ENCODE measurements around the gene MYOCOS.

MYOCOS gene

DNA sequence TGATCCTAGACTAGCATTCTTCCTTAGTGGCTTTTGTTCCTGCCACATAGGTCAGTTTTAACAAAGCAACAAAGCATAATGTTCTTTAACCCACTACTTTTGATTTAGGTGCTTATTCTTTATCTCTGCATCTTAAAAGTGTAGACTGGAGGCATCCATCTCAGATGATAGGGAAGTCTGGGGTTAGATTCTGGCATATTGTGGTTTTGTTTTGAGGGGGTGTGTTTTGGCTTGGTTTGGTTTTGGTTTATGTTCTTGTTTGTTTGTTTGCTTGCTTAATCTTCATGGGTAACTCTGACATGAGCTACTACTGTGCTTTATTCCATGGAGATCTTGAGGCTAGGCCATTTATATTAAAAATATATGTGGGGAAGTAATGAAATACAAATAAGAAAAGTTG, 40.3 kb upstream of the MYOCOS start:
- TF ChIP-seq GABPA (IDR thresholded peaks at IDR 0.05; ENCODE audit: low read depth), result no peak
- TF ChIP-seq, protein P1, sequence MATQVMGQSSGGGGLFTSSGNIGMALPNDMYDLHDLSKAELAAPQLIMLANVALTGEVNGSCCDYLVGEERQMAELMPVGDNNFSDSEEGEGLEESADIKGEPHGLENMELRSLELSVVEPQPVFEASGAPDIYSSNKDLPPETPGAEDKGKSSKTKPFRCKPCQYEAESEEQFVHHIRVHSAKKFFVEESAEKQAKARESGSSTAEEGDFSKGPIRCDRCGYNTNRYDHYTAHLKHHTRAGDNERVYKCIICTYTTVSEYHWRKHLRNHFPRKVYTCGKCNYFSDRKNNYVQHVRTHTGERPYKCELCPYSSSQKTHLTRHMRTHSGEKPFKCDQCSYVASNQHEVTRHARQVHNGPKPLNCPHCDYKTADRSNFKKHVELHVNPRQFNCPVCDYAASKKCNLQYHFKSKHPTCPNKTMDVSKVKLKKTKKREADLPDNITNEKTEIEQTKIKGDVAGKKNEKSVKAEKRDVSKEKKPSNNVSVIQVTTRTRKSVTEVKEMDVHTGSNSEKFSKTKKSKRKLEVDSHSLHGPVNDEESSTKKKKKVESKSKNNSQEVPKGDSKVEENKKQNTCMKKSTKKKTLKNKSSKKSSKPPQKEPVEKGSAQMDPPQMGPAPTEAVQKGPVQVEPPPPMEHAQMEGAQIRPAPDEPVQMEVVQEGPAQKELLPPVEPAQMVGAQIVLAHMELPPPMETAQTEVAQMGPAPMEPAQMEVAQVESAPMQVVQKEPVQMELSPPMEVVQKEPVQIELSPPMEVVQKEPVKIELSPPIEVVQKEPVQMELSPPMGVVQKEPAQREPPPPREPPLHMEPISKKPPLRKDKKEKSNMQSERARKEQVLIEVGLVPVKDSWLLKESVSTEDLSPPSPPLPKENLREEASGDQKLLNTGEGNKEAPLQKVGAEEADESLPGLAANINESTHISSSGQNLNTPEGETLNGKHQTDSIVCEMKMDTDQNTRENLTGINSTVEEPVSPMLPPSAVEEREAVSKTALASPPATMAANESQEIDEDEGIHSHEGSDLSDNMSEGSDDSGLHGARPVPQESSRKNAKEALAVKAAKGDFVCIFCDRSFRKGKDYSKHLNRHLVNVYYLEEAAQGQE (IDR thresholded peaks at IDR 0.05; ENCODE audit: insufficient replicate concordance, low read depth), result no peak
- Histone ChIP-seq H3K27ac (replicated peaks) (no peak overlapping the region), H3K4me3 (replicated peaks; ENCODE audit: insufficient read depth, low read length) (no peak overlapping the region), H3K27me3 (ENCODE audit: insufficient read depth, poor library complexity, severe bottlenecking) (no peaks in the 10 kb centered on the region)
- DNase-seq (ENCODE audit: low read depth in 1 of 2, low spot score in 1 of 2), result no peak

DNA sequence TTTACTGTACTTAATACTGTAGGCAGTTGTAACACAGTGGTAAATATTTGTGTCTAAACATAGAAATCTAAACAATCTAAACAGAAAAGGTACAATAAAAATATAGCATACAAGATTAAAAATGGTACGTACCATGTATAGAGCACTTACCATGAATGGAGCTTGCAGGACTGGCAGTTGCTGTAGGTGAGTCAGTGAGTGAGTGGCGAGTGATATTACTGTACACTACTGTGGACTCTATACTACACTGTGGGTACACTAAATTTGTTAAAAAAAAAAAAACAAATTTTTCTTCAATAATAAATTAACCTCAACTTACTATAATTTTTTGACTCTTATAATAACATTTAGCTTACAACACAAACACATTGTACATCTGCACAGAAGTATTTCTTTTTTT, 39.5 kb upstream of the MYOCOS start:
- H3K4me3 ChIP-seq (replicated peaks; ENCODE audit: insufficient read depth, low read length), result no peak overlapping the region
- no peak overlapping the region for H3K27ac ChIP-seq (replicated peaks)
- TF ChIP-seq SPI1 (IDR thresholded peaks at IDR 0.05; ENCODE audit: borderline replicate concordance, low read depth) (no peak), GABPA (IDR thresholded peaks at IDR 0.05; ENCODE audit: low read depth) (no peak)
- TF ChIP-seq, protein P2, sequence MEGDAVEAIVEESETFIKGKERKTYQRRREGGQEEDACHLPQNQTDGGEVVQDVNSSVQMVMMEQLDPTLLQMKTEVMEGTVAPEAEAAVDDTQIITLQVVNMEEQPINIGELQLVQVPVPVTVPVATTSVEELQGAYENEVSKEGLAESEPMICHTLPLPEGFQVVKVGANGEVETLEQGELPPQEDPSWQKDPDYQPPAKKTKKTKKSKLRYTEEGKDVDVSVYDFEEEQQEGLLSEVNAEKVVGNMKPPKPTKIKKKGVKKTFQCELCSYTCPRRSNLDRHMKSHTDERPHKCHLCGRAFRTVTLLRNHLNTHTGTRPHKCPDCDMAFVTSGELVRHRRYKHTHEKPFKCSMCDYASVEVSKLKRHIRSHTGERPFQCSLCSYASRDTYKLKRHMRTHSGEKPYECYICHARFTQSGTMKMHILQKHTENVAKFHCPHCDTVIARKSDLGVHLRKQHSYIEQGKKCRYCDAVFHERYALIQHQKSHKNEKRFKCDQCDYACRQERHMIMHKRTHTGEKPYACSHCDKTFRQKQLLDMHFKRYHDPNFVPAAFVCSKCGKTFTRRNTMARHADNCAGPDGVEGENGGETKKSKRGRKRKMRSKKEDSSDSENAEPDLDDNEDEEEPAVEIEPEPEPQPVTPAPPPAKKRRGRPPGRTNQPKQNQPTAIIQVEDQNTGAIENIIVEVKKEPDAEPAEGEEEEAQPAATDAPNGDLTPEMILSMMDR (IDR thresholded peaks at IDR 0.05; ENCODE audit: insufficient read depth, low read length), result no peak
- TF ChIP-seq, protein P1 (IDR thresholded peaks at IDR 0.05; ENCODE audit: insufficient replicate concordance, low read depth), result no peak
- no peak for DNase-seq (ENCODE audit: low read depth in 1 of 2, low spot score in 1 of 2)
- no peaks in the 10 kb centered on the region for H3K27me3 ChIP-seq (ENCODE audit: insufficient read depth, poor library complexity, severe bottlenecking)

DNA sequence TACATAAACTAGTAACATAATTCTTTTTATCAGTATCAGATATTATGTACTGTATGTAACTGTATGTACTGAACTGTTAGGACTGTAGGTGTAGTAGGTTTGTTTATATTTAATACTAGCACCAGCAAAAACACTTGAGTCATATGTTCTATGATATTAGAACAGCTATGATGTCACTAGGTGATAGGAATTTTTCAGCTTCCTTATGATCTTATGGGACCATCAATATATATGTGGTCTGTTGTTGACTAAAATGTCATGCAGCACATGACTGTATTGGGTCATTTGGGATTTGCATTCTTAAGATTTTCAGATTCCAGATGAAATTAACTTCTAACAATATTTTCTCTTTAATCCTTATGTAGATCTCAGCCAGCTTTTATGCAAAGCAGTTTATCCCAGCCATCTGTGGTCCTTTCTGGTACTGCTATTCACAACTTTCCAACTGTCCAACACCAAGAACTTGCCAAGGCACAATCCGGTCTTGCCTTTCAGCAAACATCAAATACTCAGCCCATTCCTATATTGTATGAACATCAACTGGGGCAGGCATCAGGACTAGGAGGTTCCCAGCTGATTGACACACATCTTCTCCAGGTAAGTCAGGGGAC, 38.3 kb upstream of the MYOCOS start:
- TF ChIP-seq, protein P1 (IDR thresholded peaks at IDR 0.05; ENCODE audit: insufficient replicate concordance, low read depth), result no peak
- TF ChIP-seq GABPA (IDR thresholded peaks at IDR 0.05; ENCODE audit: low read depth) (no peak), SPI1 (IDR thresholded peaks at IDR 0.05; ENCODE audit: borderline replicate concordance, low read depth) (no peak), POLR2AphosphoS5 (IDR thresholded peaks at IDR 0.05; ENCODE audit: low read depth) (no peak)
- TF ChIP-seq, protein P2 (IDR thresholded peaks at IDR 0.05; ENCODE audit: insufficient read depth, low read length), result no peak

More for the DNA sequence above, 38.3 kb upstream of the MYOCOS start:
- H3K4me3 ChIP-seq (replicated peaks; ENCODE audit: insufficient read depth, low read length), result no peak overlapping the region
- H3K27me3 ChIP-seq (ENCODE audit: insufficient read depth, poor library complexity, severe bottlenecking), result no peaks in the 10 kb centered on the region
- no peak overlapping the region for H3K27ac ChIP-seq (replicated peaks)
- no peak for DNase-seq (ENCODE audit: low read depth in 1 of 2, low spot score in 1 of 2)
